Memory B cell (primary cell): ENCODE measurements around the gene HPS1.

ENCODE experiments used
- ATAC-seq: fragments of 150-1000 bp; cut with Tn5 transposase; 2 replicates; pipeline ENCODE4 v1.10.0; 2021; ENCODE audit warnings: low read depth, mild to moderate bottlenecking, moderate library complexity
- DNase-seq, 2 donors: peaks; one replicate each; pipeline ENCODE4 v3.0.0; 2022; ENCODE audit warnings: low spot score in 2 of 2
- H3K27ac Mint-ChIP-seq: one replicate; pipeline ENCODE4 v1.8.0; 2022; ENCODE audit warnings: mild to moderate bottlenecking, moderate library complexity, mixed read lengths
- H3K27me3 Mint-ChIP-seq: one replicate; pipeline ENCODE4 v1.8.0; 2022; ENCODE audit warnings: mixed read lengths
- H3K36me3 Mint-ChIP-seq: one replicate; pipeline ENCODE4 v1.8.0; 2022; ENCODE audit warnings: mild to moderate bottlenecking, mixed read lengths
- H3K4me1 Mint-ChIP-seq: one replicate; pipeline ENCODE4 v1.8.0; 2022; ENCODE audit warnings: mixed read lengths
- H3K4me3 Mint-ChIP-seq: one replicate; pipeline ENCODE4 v1.8.0; 2022; ENCODE audit warnings: mild to moderate bottlenecking, moderate library complexity, mixed read lengths
- H3K9me3 Mint-ChIP-seq: one replicate; pipeline ENCODE4 v1.8.0; 2022; ENCODE audit warnings: mixed read lengths

The HPS1 gene

DNA sequence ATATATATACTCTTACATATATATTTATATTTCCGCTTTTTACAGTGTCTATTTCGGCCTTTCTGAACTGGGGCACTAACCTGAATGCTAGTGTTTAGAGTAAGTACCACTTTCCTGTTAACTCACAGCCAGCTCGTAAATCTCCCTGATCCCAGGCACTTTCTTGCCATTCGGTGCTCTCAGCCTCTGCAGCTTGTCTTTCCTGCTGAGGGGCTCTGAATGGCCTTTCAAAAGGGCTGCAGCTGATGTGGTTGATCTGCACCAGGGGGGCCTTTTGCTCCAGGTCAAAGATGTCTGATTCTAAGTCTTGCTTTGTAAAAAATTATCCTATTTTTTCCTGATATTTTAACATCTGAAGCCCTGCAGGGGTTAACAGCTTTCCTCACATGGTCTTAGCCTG, 25.5 kb upstream of the HPS1 start:
- H3K4me1 Mint-ChIP-seq: peaks cover 12% of the 10 kb centered on the region
- no peak for DNase-seq
- H3K27ac Mint-ChIP-seq: no peak overlapping the region
- no peaks in the 10 kb centered on the region for H3K27me3 Mint-ChIP-seq
- H3K4me3 Mint-ChIP-seq: no peak overlapping the region
- ATAC-seq: no peak
- peaks cover 1% of the 10 kb centered on the region for H3K9me3 Mint-ChIP-seq
- H3K36me3 Mint-ChIP-seq: no peaks in the 10 kb centered on the region

GRCh38 chr10:98470850-98471249, 24.1 kb upstream of the HPS1 start:
- H3K27ac Mint-ChIP-seq: peak overlapping the region; percentile 8
- DNase-seq (no peak), ATAC-seq (no peak)
- H3K27me3 Mint-ChIP-seq: no peaks in the 10 kb centered on the region
- no peak overlapping the region for H3K4me3 Mint-ChIP-seq
- H3K36me3 Mint-ChIP-seq: no peaks in the 10 kb centered on the region
- H3K4me1 Mint-ChIP-seq: peaks cover 12% of the 10 kb centered on the region
- H3K9me3 Mint-ChIP-seq: peaks cover 1% of the 10 kb centered on the region

DNA sequence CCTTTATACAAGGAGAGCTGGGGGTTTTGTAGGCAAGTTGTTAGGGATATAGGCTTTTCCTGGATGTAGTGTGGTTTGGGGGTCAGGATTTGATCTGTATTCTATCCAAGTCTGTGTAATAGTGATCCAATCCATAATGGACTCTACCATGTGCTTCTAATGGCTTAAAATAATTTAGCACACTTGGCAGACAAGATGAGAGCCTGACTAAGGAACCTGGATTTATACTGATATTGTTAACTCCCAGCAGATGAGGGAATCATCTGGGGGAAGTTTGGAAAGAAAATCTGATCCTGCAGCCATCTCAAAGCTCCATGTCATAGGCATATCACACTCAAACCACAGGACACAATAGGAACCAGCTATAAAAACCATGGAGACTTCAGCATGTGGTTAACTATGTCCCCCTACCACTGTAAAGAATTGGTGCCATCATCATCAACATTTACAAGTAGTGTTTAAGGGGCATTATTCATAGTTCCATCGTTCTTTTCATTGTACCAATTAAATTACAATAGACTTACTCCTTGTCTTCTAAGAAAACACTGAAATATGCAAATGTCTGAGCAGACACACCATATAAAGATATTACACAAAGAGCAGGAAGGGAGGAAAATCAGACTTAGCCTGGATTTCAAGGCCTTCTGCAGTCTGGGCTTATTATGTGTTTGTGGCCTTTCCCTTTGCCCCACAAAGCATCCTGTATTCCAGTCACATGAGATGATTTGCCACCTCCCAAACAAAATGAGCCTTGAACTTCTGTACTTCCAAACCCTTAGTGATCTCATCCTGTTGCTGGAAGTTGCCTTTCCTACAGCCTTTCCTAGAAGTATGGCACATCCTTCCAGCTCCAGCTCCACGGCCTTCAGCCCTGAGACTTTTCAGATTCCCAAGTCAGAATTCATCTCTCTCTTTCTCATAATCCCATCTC, 22.5 kb upstream of the HPS1 start:
- Mint-ChIP-seq H3K27ac (no peak overlapping the region), H3K27me3 (peaks cover 3% of the 10 kb centered on the region), H3K4me3 (no peak overlapping the region), H3K36me3 (no peaks in the 10 kb centered on the region), H3K4me1 (peaks cover 7% of the 10 kb centered on the region), H3K9me3 (no peaks in the 10 kb centered on the region)
- no peak for ATAC-seq
- DNase-seq: no peak

GRCh38 chr10:98467506-98468318, 21.0 kb upstream of the HPS1 start:
- Mint-ChIP-seq H3K9me3 (no peaks in the 10 kb centered on the region), H3K4me3 (peak overlapping the region; percentile 98), H3K27ac (peak overlapping the region; percentile 71), H3K36me3 (no peaks in the 10 kb centered on the region), H3K4me1 (peaks cover 5% of the 10 kb centered on the region), H3K27me3 (peaks cover 3% of the 10 kb centered on the region)
- ATAC-seq (peak; percentile 95), DNase-seq (peak; percentile 61 to 70)

- no peak for ATAC-seq
- Mint-ChIP-seq H3K4me1 (peaks cover 5% of the 10 kb centered on the region), H3K9me3 (no peaks in the 10 kb centered on the region), H3K27me3 (peaks cover 6% of the 10 kb centered on the region), H3K27ac (peak overlapping the region; percentile 71), H3K36me3 (no peaks in the 10 kb centered on the region), H3K4me3 (peak overlapping the region; percentile 98)
- no peak for DNase-seq
Measured at GRCh38 chr10:98466861-98467505, 20.2 kb upstream of the HPS1 start.

- Mint-ChIP-seq H3K36me3 (no peaks in the 10 kb centered on the region), H3K27ac (no peak overlapping the region), H3K4me1 (peaks cover 5% of the 10 kb centered on the region), H3K27me3 (peaks cover 6% of the 10 kb centered on the region), H3K4me3 (peak overlapping the region; percentile 16), H3K9me3 (no peaks in the 10 kb centered on the region)
- DNase-seq: no peak
- ATAC-seq: no peak
Measured at GRCh38 chr10:98465866-98466265, 19.1 kb upstream of the HPS1 start.

GRCh38 chr10:98463976-98464754, 17.4 kb upstream of the HPS1 start:
- no peak overlapping the region for H3K27ac Mint-ChIP-seq
- ATAC-seq (no peak), DNase-seq (no peak)
- no peaks in the 10 kb centered on the region for H3K9me3 Mint-ChIP-seq
- peaks cover 8% of the 10 kb centered on the region for H3K27me3 Mint-ChIP-seq
- peaks cover 5% of the 10 kb centered on the region for H3K4me1 Mint-ChIP-seq
- no peak overlapping the region for H3K4me3 Mint-ChIP-seq
- H3K36me3 Mint-ChIP-seq: no peaks in the 10 kb centered on the region

DNA sequence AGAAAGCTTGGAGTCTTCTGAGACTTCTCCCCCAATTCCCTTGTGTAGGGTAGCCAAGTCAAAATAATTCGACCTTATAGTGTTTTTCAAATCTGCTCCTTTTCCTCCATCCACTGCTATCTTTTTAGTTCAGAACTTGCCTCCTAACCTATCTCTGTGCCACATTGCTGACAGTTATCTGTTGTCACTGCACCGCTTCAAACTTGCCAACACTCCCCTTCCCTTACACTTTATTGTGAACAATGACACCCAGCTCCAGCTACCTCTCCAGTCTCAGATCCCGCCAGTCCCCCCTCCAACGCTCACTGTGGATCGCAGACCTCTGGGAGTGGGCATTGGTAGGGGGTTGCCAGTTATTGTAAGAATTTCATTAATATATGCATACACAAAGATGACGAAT, 16.3 kb upstream of the HPS1 start:
- ATAC-seq: no peak
- Mint-ChIP-seq H3K27me3 (peaks cover 16% of the 10 kb centered on the region), H3K4me1 (peaks cover 2% of the 10 kb centered on the region)

GRCh38 chr10:98461500-98461842, 14.7 kb upstream of the HPS1 start:
- ATAC-seq (no peak), DNase-seq (no peak)
- Mint-ChIP-seq H3K27me3 (peaks cover 19% of the 10 kb centered on the region), H3K4me1 (no peaks in the 10 kb centered on the region), H3K4me3 (no peak overlapping the region), H3K36me3 (no peaks in the 10 kb centered on the region), H3K27ac (no peak overlapping the region), H3K9me3 (no peaks in the 10 kb centered on the region)

More for the DNA sequence above, 16.3 kb upstream of the HPS1 start:
- no peak for DNase-seq
- Mint-ChIP-seq H3K36me3 (no peaks in the 10 kb centered on the region), H3K9me3 (no peaks in the 10 kb centered on the region), H3K27ac (no peak overlapping the region), H3K4me3 (no peak overlapping the region)

- H3K4me1 Mint-ChIP-seq: no peaks in the 10 kb centered on the region
- no peak overlapping the region for H3K4me3 Mint-ChIP-seq
- H3K36me3 Mint-ChIP-seq: no peaks in the 10 kb centered on the region
- no peaks in the 10 kb centered on the region for H3K9me3 Mint-ChIP-seq
- no peak overlapping the region for H3K27ac Mint-ChIP-seq
- DNase-seq (no peak), ATAC-seq (no peak)
- H3K27me3 Mint-ChIP-seq: peaks cover 19% of the 10 kb centered on the region
Measured at GRCh38 chr10:98460837-98461499, 14.2 kb upstream of the HPS1 start.

DNA sequence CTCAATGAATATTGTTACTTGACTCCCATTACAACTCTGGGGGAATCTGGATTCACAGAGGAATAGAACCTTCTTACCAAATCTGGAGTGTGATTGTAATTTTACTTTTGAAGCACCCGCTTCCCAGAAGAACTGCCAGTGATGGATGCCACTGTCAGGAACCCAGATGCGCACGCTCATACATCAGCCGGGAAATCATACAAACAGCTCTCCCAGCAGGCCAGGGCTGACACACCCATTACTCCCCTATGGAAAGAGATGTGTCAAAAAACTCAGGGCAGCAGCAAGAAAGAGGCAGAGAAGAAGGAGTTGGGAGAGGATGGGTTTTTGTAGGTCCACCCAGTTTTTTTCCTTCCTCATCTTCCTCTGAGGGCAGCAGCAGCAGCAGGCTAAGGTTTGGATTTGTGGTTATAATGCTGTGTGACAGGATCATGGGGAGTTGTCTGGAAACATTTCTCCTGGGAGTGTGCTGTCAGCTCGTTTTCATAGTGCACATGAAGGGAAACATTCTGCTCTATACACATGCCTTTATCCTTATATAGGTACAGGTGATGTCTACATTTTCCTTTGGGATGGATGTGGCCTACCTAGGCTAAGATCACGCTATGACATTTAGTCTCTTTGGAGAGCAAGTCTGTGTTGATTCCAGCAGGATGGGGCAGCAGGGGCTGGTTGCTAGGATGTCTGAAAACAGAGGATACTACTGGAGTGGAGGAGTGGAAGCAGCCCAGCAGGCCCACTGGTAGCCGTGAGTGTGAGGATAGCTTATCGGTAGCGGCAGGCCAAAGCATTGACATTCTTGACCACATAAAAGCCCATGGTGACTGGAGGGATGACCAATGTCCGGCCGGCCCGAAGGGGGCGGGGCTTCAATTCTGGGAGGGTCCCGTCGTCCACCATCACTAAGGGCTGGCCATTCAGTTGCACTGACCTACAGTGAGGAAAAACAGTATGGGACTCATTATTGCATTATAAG, 12.4 kb upstream of the HPS1 start:
- H3K27ac Mint-ChIP-seq: no peak overlapping the region
- ATAC-seq (no peak), DNase-seq (no peak)
- H3K36me3 Mint-ChIP-seq: no peaks in the 10 kb centered on the region
- no peak overlapping the region for H3K4me3 Mint-ChIP-seq
- peaks cover 15% of the 10 kb centered on the region for H3K27me3 Mint-ChIP-seq
- H3K4me1 Mint-ChIP-seq: no peaks in the 10 kb centered on the region
- no peaks in the 10 kb centered on the region for H3K9me3 Mint-ChIP-seq

GRCh38 chr10:98457721-98458120, 11.0 kb upstream of the HPS1 start:
- peaks cover 15% of the 10 kb centered on the region for H3K27me3 Mint-ChIP-seq
- H3K9me3 Mint-ChIP-seq: no peaks in the 10 kb centered on the region
- DNase-seq: no peak
- no peaks in the 10 kb centered on the region for H3K4me1 Mint-ChIP-seq
- no peak for ATAC-seq
- H3K4me3 Mint-ChIP-seq: no peak overlapping the region
- no peak overlapping the region for H3K27ac Mint-ChIP-seq
- no peaks in the 10 kb centered on the region for H3K36me3 Mint-ChIP-seq
